Dedifferentiated amniotic fluid mesenchymal stem cell (primary cell): ENCODE data around the gene XYLT1.
"Not testable (repeated sequence)": the region's sequence is repeated elsewhere in the genome, so short reads cannot be mapped to it uniquely, and the experiment has no call there.

Experiments used
- DNase-seq: peaks from one replicate; pipeline ENCODE4 v3.0.0-alpha.2; 2016; ENCODE audit errors: extremely low spot score

XYLT1 gene

GRCh38 chr16:17311333-17312093 is 159.2 kb downstream of the XYLT1 start:
- no peak for DNase-seq

GRCh38 chr16:17309510-17309909 is 161.2 kb downstream of the XYLT1 start:
- no peak for DNase-seq

GRCh38 chr16:17308186-17308585 is 162.6 kb downstream of the XYLT1 start:
- no peak for DNase-seq

- DNase-seq = no peak
These were observed 163.3 kb downstream of the XYLT1 start for GRCh38 chr16:17307504-17307903.

GRCh38 chr16:17306745-17307144 is 164.0 kb downstream of the XYLT1 start:
- no peak for DNase-seq

- not testable (repeated sequence) for DNase-seq
These were observed 164.5 kb downstream of the XYLT1 start for GRCh38 chr16:17306211-17306610.

GRCh38 chr16:17305694-17306093 is 165.1 kb downstream of the XYLT1 start:
- DNase-seq = no peak

- no peak for DNase-seq
These were observed 166.2 kb downstream of the XYLT1 start for GRCh38 chr16:17304491-17305119.

GRCh38 chr16:17304106-17304490 is 166.7 kb downstream of the XYLT1 start:
- DNase-seq = no peak

GRCh38 chr16:17303101-17303500 is 167.7 kb downstream of the XYLT1 start:
- DNase-seq = no peak

- DNase-seq = no peak
These were observed 168.1 kb downstream of the XYLT1 start for GRCh38 chr16:17302620-17303019.

GRCh38 chr16:17302214-17302613 is 168.5 kb downstream of the XYLT1 start:
- no peak for DNase-seq

- DNase-seq = no peak
These were observed 169.1 kb downstream of the XYLT1 start for GRCh38 chr16:17301593-17302135.

- no peak for DNase-seq
These were observed 169.6 kb downstream of the XYLT1 start for GRCh38 chr16:17301184-17301583.

- no peak for DNase-seq
These were observed 171.0 kb downstream of the XYLT1 start for GRCh38 chr16:17299790-17300189.

GRCh38 chr16:17298238-17298637 is 172.5 kb downstream of the XYLT1 start:
- no peak for DNase-seq

GRCh38 chr16:17296431-17296830 is 174.3 kb downstream of the XYLT1 start:
- no peak for DNase-seq

- no peak for DNase-seq
These were observed 174.8 kb downstream of the XYLT1 start for GRCh38 chr16:17295948-17296347.

- DNase-seq = no peak
These were observed 175.9 kb downstream of the XYLT1 start for GRCh38 chr16:17294856-17295255.

GRCh38 chr16:17293813-17294558 is 176.8 kb downstream of the XYLT1 start:
- DNase-seq = no peak

GRCh38 chr16:17291289-17291688 is 179.5 kb downstream of the XYLT1 start:
- no peak for DNase-seq
